ENCODE results near the gene THSD4. TPM values are rescaled to one million over a fixed set of nuclear protein-coding genes. Genes with fewer than 3 reads are reported as not detected.
A peak's percentile ranks its signal among the peaks of the same experiment; 100 is the strongest.

The THSD4 gene
- total and polyA plus RNA-seq, 4 donors, result 6.0 to 42.4 (median 18.5) TPM

DNA sequence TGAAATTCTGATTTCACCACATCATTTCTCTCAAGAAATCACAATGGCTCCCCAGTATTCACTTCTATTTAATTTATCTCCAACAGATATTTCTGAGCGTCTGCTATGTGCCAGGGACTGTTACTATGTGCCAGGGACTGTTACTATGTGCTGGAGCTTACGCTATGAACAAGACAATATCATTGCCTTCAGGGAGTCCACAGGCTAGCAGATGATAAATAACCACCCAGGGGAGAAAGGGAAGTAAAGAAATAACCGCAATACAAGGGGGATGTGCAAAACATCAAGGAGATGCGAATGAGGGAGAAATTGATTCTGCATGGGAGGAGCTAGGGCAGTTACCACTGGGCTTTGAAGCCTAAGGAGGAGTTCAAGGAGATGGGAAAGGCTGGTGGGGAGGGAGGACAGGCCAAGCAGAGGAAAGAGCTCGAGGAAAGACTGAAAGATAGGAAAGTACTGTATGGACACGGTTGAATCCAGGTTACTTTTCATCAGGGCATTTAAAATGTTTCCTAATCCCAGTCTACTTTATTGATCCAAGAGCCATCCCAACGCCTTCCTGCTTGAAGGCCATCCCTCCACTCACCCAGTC, 2.5 kb downstream of the THSD4 start:
- H3K4me3 ChIP-seq, result no peak overlapping the region
- H3K9ac ChIP-seq (ENCODE audit: insufficient read depth in 1 of 2, low read length in 2 of 2), result no peak overlapping the region
- no peak for TF ChIP-seq CTCF (IDR thresholded peaks at IDR 0.05; ENCODE audit: control extremely low read depth, extremely low read depth)
- peak overlapping the region in 1 of 2 donors; percentile 92 for H3K27ac ChIP-seq (ENCODE audit: low read depth in 1 of 2, low read length in 1 of 2)
- no peaks in the 10 kb centered on the region for H3K9me3 ChIP-seq (ENCODE audit: control insufficient read depth in 4 of 4, insufficient read depth in 3 of 4, low read length in 3 of 4)
- H3K27me3 ChIP-seq (ENCODE audit: control insufficient read depth in 3 of 3, insufficient read depth in 3 of 3, low read length in 2 of 3), result peaks cover 0 to 3% (median 2%) of the 10 kb centered on the region in 3 donors
- H3K4me1 ChIP-seq (ENCODE audit: control insufficient read depth in 5 of 5, insufficient read depth in 5 of 5, low read length in 5 of 5), result peaks cover 0 to 31% (median 13%) of the 10 kb centered on the region in 5 donors
- WGBS, 2 donors, result 71 to 79% methylated on average over 7 of the region's 7 CpGs
- ATAC-seq (ENCODE audit: insufficient read depth, low FRiP score) (no peak), DNase-seq (no peak)
- no peaks in the 10 kb centered on the region for H3K36me3 ChIP-seq (ENCODE audit: control insufficient read depth in 4 of 4, insufficient read depth in 4 of 4, low read length in 4 of 4)

GRCh38 chr15:71118345-71118744, 3.1 kb downstream of the THSD4 start:
- H3K9ac ChIP-seq (ENCODE audit: insufficient read depth in 1 of 2, low read length in 2 of 2), result no peak overlapping the region
- no peak overlapping the region for H3K4me3 ChIP-seq
- ATAC-seq (ENCODE audit: insufficient read depth, low FRiP score) (no peak), DNase-seq (no peak)
- peak overlapping the region in 1 of 2 donors; percentile 92 for H3K27ac ChIP-seq (ENCODE audit: low read depth in 1 of 2, low read length in 1 of 2)
- 90 to 92% methylated on average over 5 of the region's 5 CpGs for WGBS, 2 donors
- peaks cover 0 to 3% (median 2%) of the 10 kb centered on the region in 3 donors for H3K27me3 ChIP-seq (ENCODE audit: control insufficient read depth in 3 of 3, insufficient read depth in 3 of 3, low read length in 2 of 3)
- H3K9me3 ChIP-seq (ENCODE audit: control insufficient read depth in 4 of 4, insufficient read depth in 3 of 4, low read length in 3 of 4), result no peaks in the 10 kb centered on the region
- peaks cover 0 to 37% (median 13%) of the 10 kb centered on the region in 5 donors for H3K4me1 ChIP-seq (ENCODE audit: control insufficient read depth in 5 of 5, insufficient read depth in 5 of 5, low read length in 5 of 5)
- no peak for TF ChIP-seq CTCF (IDR thresholded peaks at IDR 0.05; ENCODE audit: control extremely low read depth, extremely low read depth)
- H3K36me3 ChIP-seq (ENCODE audit: control insufficient read depth in 4 of 4, insufficient read depth in 4 of 4, low read length in 4 of 4), result no peaks in the 10 kb centered on the region

DNA sequence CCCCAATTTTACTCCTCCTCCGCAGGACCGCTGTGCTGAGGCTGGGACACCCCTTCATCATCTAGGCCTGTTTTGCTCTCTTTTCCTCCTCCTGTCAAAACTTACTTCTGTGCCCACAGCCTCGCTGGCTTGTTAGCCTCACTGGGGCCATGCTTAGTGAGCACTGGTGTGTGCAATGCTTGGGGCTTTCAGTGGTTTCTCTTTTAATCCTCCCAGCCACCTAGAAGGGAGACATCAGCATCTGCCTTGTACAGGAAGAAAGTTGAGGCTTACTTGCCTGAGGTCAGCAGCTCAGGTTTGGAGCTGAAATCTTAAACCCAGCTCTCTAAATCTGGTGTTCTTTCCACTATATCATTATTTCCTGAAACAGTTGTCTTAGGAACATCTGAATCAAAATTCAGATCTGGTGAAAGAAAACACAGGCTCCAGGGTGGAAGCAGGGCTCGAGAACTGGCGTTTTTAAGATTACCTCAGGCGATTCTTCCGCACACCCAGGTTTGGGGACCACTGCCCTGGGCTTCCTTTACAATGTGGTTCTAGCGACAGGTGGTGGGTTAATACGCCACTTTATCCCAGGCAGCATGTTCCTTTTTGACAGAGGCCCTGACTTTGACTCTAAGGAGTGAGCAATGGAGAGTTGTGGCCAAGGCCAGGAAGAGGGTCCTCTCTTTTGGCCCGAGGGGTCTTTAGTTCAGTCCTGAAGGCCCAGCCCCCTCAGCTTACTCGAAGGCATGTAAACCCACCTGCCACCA, 3.8 kb downstream of the THSD4 start:
- WGBS, 2 donors, result 92 to 95% methylated on average over 11 of the region's 11 CpGs
- no peak for TF ChIP-seq CTCF (IDR thresholded peaks at IDR 0.05; ENCODE audit: control extremely low read depth, extremely low read depth)

More for the DNA sequence above, 3.8 kb downstream of the THSD4 start:
- ATAC-seq (ENCODE audit: insufficient read depth, low FRiP score), result no peak
- Histone ChIP-seq H3K9ac (ENCODE audit: insufficient read depth in 1 of 2, low read length in 2 of 2) (no peak overlapping the region), H3K4me3 (no peak overlapping the region), H3K36me3 (ENCODE audit: control insufficient read depth in 4 of 4, insufficient read depth in 4 of 4, low read length in 4 of 4) (no peaks in the 10 kb centered on the region), H3K9me3 (ENCODE audit: control insufficient read depth in 4 of 4, insufficient read depth in 3 of 4, low read length in 3 of 4) (no peaks in the 10 kb centered on the region), H3K4me1 (ENCODE audit: control insufficient read depth in 5 of 5, insufficient read depth in 5 of 5, low read length in 5 of 5) (peaks cover 0 to 41% (median 10%) of the 10 kb centered on the region in 5 donors), H3K27me3 (ENCODE audit: control insufficient read depth in 3 of 3, insufficient read depth in 3 of 3, low read length in 2 of 3) (peaks cover 0 to 3% (median 2%) of the 10 kb centered on the region in 3 donors), H3K27ac (ENCODE audit: low read depth in 1 of 2, low read length in 1 of 2) (peak overlapping the region in 1 of 2 donors; percentile 43)
- DNase-seq, result no peak

Data from lung (tissue), 12 donors.